H1 (cell line): ENCODE measurements around the gene RELN. TPM values are rescaled to one million over a fixed set of nuclear protein-coding genes. Genes with fewer than 3 reads are reported as not detected.

Experiments
- CEBPB ChIP-seq: IDR thresholded peaks from 2 replicates; pipeline ENCODE4 v1.6.1; 2012; ENCODE audit warnings: low read depth, low read length
- CHD7 ChIP-seq: fragments of 300-600 bp; sonication (generic); IDR thresholded peaks from 2 replicates; pipeline ENCODE4 v1.7.1; 2012; ENCODE audit warnings: low read length, moderate library complexity, mild to moderate bottlenecking, inconsistent platforms; ENCODE audit not compliant: insufficient replicate concordance
- EP300 ChIP-seq, 2 experiments: IDR thresholded peaks; 1 replicate in 1 of 2; 2 replicates in 1 of 2; pipeline ENCODE4 v1.6.1; 2011 to 2012; ENCODE audit warnings: low read depth in 2 of 2, low read length in 2 of 2, mild to moderate bottlenecking in 2 of 2, borderline replicate concordance in 1 of 2, inconsistent platforms in 1 of 2, moderate library complexity in 1 of 2
- GTF2F1 ChIP-seq: IDR thresholded peaks from 2 replicates; pipeline ENCODE4 v1.6.1; 2012; ENCODE audit warnings: low read depth, low read length, improper control_type of control experiment, borderline replicate concordance
- JUN ChIP-seq: IDR thresholded peaks from 2 replicates; pipeline ENCODE4 v1.6.1; 2011; ENCODE audit warnings: low read depth, mild to moderate bottlenecking, improper control_type of control experiment, low read length
- JUND ChIP-seq: IDR thresholded peaks from 2 replicates; pipeline ENCODE4 v1.6.1; 2011; ENCODE audit warnings: mild to moderate bottlenecking, improper control_type of control experiment, low read length
- MAX ChIP-seq: IDR thresholded peaks from 2 replicates; pipeline ENCODE4 v1.6.1; 2012; ENCODE audit warnings: inconsistent platforms
- SIN3A ChIP-seq, 2 experiments: IDR thresholded peaks in 1 of 2; conservative IDR thresholded peaks in 1 of 2; 2 replicates each; pipeline ENCODE4 v1.6.1; 2011 to 2012; ENCODE audit warnings: low read length in 2 of 2, improper control_type of control experiment in 1 of 2, low read depth in 1 of 2, mild to moderate bottlenecking in 1 of 2
- SRF ChIP-seq: IDR thresholded peaks from 2 replicates; pipeline ENCODE4 v1.6.1; 2011; ENCODE audit warnings: mild to moderate bottlenecking, low read depth, low read length, moderate library complexity
- SUZ12 ChIP-seq: fragments of 200-600 bp; sonication (generic); IDR thresholded peaks from 2 replicates; pipeline ENCODE4 v1.6.1; 2012; ENCODE audit warnings: mild to moderate bottlenecking, inconsistent platforms, low read length, moderate library complexity, mixed read lengths
- TEAD4 ChIP-seq: IDR thresholded peaks from 2 replicates; pipeline ENCODE4 v1.6.1; 2012; ENCODE audit warnings: low read depth, low read length, inconsistent platforms, mixed read lengths
- polyA plus RNA-seq, 7 experiments: library from polyadenylated mRNA; depleted of rRNA in 3 of 7; stranded (reverse) in 5 of 7; unstranded in 2 of 7; fragments of >200 nt in 5 of 7; fragments of 200-250 nt in 2 of 7; gene quantifications; 1 replicate in 5 of 7; 2 replicates in 1 of 7; 4 replicates in 1 of 7; pipeline versions ENCODE4 v1.2.1 to v1.2.3, GENCODE V29; 2011 to 2013; ENCODE audit warnings: missing spikeins in 2 of 7, mixed read lengths in 2 of 7
- total RNA-seq: library from RNA; stranded (reverse); fragmentation: NEBNext Ultra II Directional; extraction: Animal tissue kit (Norgen Biotek cat#: 25700); gene quantifications from 2 replicates; pipeline ENCODE4 v1.2.1, GENCODE V29; 2021

RELN gene
- total and polyA plus RNA-seq, 2 of the 8 experiments (the other 6 are each of a cell fraction or from before 2014, with no cell fraction given): 0.03 to 0.07 TPM

GRCh38 chr7:103797647-103798307 is 191.7 kb downstream of the RELN start (continued):
- TF ChIP-seq CHD7: no peak
- no peak for TF ChIP-seq SIN3A (conservative IDR thresholded peaks at IDR 0.05 in 1 of 2, IDR thresholded peaks at IDR 0.05 in 1 of 2; ENCODE audit: low read depth in 1 of 2, low read length in 2 of 2)
- no peak for TF ChIP-seq GTF2F1
- TF ChIP-seq SRF: no peak
- TF ChIP-seq CEBPB: no peak
- TF ChIP-seq SUZ12: no peak
- TF ChIP-seq TEAD4: no peak
- TF ChIP-seq MAX: no peak
- TF ChIP-seq EP300 (IDR thresholded peaks at IDR 0.05; ENCODE audit: borderline replicate concordance in 1 of 2, low read depth in 2 of 2, low read length in 2 of 2): no peak
- TF ChIP-seq JUND: no peak
- TF ChIP-seq JUN: no peak
